GM23338 (cell line): ENCODE results near the gene THAP5. TPM values are rescaled to one million over a fixed set of nuclear protein-coding genes. Genes with fewer than 3 reads are reported as not detected.
"Not testable (repeated sequence)": the region's sequence is repeated elsewhere in the genome, so short reads cannot be mapped to it uniquely, and the experiment has no call there.

ENCODE experiments used
- ATAC-seq: fragments of 200-7000 bp; cut with Tn5 transposase; 3 replicates; pipeline ENCODE4 v1.9.1; 2020
- DNase-seq: peaks from one replicate; pipeline ENCODE4 v3.0.0-alpha.2; 2015; ENCODE audit warnings: low spot score
- H2AFZ ChIP-seq: fragments of 200-600 bp; sonication (generic); 2 replicates; pipeline ENCODE4 v1.8.0; 2016; ENCODE audit warnings: antibody characterized with exemption, mild to moderate bottlenecking, moderate library complexity
- H3F3A ChIP-seq: fragments of 200-600 bp; sonication (generic); replicated peaks from 2 replicates; pipeline ENCODE4 v1.8.0; 2017; ENCODE audit warnings: antibody characterized with exemption, mixed run types, low read depth
- H3K27ac ChIP-seq: fragments of 200-600 bp; sonication (generic); 2 replicates; pipeline ENCODE4 v1.6.1; 2016; ENCODE audit warnings: low read depth
- H3K27me3 ChIP-seq: fragments of 200-600 bp; sonication (generic); 2 replicates; pipeline ENCODE4 v1.8.0; 2016; ENCODE audit warnings: mild to moderate bottlenecking, mixed run types, moderate library complexity; ENCODE audit not compliant: insufficient read depth
- H3K36me3 ChIP-seq: fragments of 200-600 bp; sonication (generic); 2 replicates; pipeline ENCODE4 v1.8.0; 2016; ENCODE audit warnings: mild to moderate bottlenecking; ENCODE audit not compliant: insufficient read depth
- H3K4me1 ChIP-seq: fragments of 200-600 bp; sonication (generic); 2 replicates; pipeline ENCODE4 v1.8.0; 2016; ENCODE audit warnings: mild to moderate bottlenecking, moderate library complexity; ENCODE audit not compliant: insufficient read depth
- H3K4me2 ChIP-seq: fragments of 200-600 bp; sonication (generic); 2 replicates; pipeline ENCODE4 v1.7.1; 2017; ENCODE audit warnings: mixed run types
- H3K4me3 ChIP-seq: fragments of 200-600 bp; sonication (generic); 2 replicates; pipeline ENCODE4 v1.6.1; 2016; ENCODE audit warnings: mixed run types
- H3K79me2 ChIP-seq: fragments of 200-600 bp; sonication (generic); replicated peaks from 2 replicates; pipeline ENCODE4 v1.8.0; 2017; ENCODE audit warnings: mild to moderate bottlenecking; ENCODE audit not compliant: insufficient read depth
- H3K9me2 ChIP-seq: fragments of 200-600 bp; sonication (generic); 2 replicates; pipeline ENCODE4 v1.8.0; 2017; ENCODE audit not compliant: insufficient read depth
- H4K20me1 ChIP-seq: fragments of 200-600 bp; sonication (generic); replicated peaks from 2 replicates; pipeline ENCODE4 v1.8.0; 2017; ENCODE audit warnings: mild to moderate bottlenecking; ENCODE audit not compliant: insufficient read depth
- H3K27ac Mint-ChIP-seq: 2 replicates; pipeline ENCODE4 v1.8.0; 2020; ENCODE audit warnings: inconsistent platforms, mild to moderate bottlenecking, moderate library complexity, mixed read lengths
- H3K27me3 Mint-ChIP-seq: 3 replicates; pipeline ENCODE4 v1.8.0; 2022; ENCODE audit warnings: low read depth, mild to moderate bottlenecking, moderate library complexity, mixed read lengths, inconsistent platforms; ENCODE audit not compliant: insufficient read depth, poor library complexity
- H3K36me3 Mint-ChIP-seq: 3 replicates; pipeline ENCODE4 v1.8.0; 2021; ENCODE audit warnings: low read depth, mild to moderate bottlenecking, inconsistent platforms, moderate library complexity, mixed read lengths
- H3K4me1 Mint-ChIP-seq: 3 replicates; pipeline ENCODE4 v1.8.0; 2020; ENCODE audit warnings: mild to moderate bottlenecking, inconsistent platforms, mixed read lengths
- H3K4me3 Mint-ChIP-seq: 3 replicates; pipeline ENCODE4 v1.8.0; 2021; ENCODE audit warnings: moderate library complexity, mild to moderate bottlenecking, inconsistent platforms, mixed read lengths
- H3K9me3 Mint-ChIP-seq: 3 replicates; pipeline ENCODE4 v1.8.0; 2020; ENCODE audit warnings: moderate library complexity, mild to moderate bottlenecking, inconsistent platforms, mixed read lengths
- ETS1 ChIP-seq: IDR thresholded peaks from 2 replicates; pipeline ENCODE4 v1.6.1; 2016; ENCODE audit warnings: antibody characterized with exemption
- EZH2phosphoT487 ChIP-seq: fragments of 200-600 bp; sonication (generic); IDR thresholded peaks from one replicate; pipeline ENCODE4 v1.8.1; 2018; ENCODE audit warnings: antibody characterized with exemption; ENCODE audit not compliant: unreplicated experiment
- JUNB ChIP-seq: IDR thresholded peaks from one replicate; pipeline ENCODE4 v1.6.1; 2016; ENCODE audit warnings: antibody characterized with exemption; ENCODE audit not compliant: unreplicated experiment
- polyA plus RNA-seq: library from polyadenylated mRNA; unstranded; fragments of >200 nt; fragmentation: Nextera tagmentation; extraction: Ambion mirVana; gene quantifications from 2 replicates; pipeline ENCODE4 v1.2.1, GENCODE V29; 2016
- total RNA-seq: library from RNA; depleted of rRNA; stranded (reverse); fragments of >200 nt; shearing (Covaris generic); gene quantifications from 2 replicates; pipeline ENCODE4 v1.2.3, GENCODE V29; 2014
- TF ChIP-seq, protein P1 (sequence below): fragments of 250-450 bp; sonication (Bioruptor Pico); IDR thresholded peaks from 2 replicates; pipeline ENCODE4 v1.5.0; 2020; ENCODE audit warnings: mild to moderate bottlenecking, moderate library complexity

Gene THAP5
- total and polyA plus RNA-seq, 2 experiments from 2014 or later: 18.2 to 32.3 TPM

GRCh38 chr7:108557191-108557590 is 12.3 kb downstream of the THAP5 start:
- Histone ChIP-seq H2AFZ (no peak overlapping the region), H3K4me2 (no peak overlapping the region), H3K27ac (no peak overlapping the region), H3F3A (no peaks in the 10 kb centered on the region), H3K79me2 (no peaks in the 10 kb centered on the region), H3K4me1 (no peaks in the 10 kb centered on the region), H3K9me2 (no peaks in the 10 kb centered on the region), H3K4me3 (no peak overlapping the region), H3K27me3 (no peaks in the 10 kb centered on the region), H3K36me3 (peaks cover 6% of the 10 kb centered on the region; the same call in 1 of the 2 replicates), H4K20me1 (no peaks in the 10 kb centered on the region)
- Mint-ChIP-seq H3K4me1 (no peaks in the 10 kb centered on the region; the same call in 1 of the 3 replicates), H3K27me3 (peaks cover 4% of the 10 kb centered on the region), H3K36me3 (peaks cover 28% of the 10 kb centered on the region), H3K27ac (no peak overlapping the region), H3K9me3 (peaks cover 27% of the 10 kb centered on the region), H3K4me3 (no peak overlapping the region)
- ATAC-seq (no peak), DNase-seq (no peak)
- no peak for TF ChIP-seq ETS1
- no peak for TF ChIP-seq EZH2phosphoT487
- TF ChIP-seq JUNB: no peak
- TF ChIP-seq, protein P1, sequence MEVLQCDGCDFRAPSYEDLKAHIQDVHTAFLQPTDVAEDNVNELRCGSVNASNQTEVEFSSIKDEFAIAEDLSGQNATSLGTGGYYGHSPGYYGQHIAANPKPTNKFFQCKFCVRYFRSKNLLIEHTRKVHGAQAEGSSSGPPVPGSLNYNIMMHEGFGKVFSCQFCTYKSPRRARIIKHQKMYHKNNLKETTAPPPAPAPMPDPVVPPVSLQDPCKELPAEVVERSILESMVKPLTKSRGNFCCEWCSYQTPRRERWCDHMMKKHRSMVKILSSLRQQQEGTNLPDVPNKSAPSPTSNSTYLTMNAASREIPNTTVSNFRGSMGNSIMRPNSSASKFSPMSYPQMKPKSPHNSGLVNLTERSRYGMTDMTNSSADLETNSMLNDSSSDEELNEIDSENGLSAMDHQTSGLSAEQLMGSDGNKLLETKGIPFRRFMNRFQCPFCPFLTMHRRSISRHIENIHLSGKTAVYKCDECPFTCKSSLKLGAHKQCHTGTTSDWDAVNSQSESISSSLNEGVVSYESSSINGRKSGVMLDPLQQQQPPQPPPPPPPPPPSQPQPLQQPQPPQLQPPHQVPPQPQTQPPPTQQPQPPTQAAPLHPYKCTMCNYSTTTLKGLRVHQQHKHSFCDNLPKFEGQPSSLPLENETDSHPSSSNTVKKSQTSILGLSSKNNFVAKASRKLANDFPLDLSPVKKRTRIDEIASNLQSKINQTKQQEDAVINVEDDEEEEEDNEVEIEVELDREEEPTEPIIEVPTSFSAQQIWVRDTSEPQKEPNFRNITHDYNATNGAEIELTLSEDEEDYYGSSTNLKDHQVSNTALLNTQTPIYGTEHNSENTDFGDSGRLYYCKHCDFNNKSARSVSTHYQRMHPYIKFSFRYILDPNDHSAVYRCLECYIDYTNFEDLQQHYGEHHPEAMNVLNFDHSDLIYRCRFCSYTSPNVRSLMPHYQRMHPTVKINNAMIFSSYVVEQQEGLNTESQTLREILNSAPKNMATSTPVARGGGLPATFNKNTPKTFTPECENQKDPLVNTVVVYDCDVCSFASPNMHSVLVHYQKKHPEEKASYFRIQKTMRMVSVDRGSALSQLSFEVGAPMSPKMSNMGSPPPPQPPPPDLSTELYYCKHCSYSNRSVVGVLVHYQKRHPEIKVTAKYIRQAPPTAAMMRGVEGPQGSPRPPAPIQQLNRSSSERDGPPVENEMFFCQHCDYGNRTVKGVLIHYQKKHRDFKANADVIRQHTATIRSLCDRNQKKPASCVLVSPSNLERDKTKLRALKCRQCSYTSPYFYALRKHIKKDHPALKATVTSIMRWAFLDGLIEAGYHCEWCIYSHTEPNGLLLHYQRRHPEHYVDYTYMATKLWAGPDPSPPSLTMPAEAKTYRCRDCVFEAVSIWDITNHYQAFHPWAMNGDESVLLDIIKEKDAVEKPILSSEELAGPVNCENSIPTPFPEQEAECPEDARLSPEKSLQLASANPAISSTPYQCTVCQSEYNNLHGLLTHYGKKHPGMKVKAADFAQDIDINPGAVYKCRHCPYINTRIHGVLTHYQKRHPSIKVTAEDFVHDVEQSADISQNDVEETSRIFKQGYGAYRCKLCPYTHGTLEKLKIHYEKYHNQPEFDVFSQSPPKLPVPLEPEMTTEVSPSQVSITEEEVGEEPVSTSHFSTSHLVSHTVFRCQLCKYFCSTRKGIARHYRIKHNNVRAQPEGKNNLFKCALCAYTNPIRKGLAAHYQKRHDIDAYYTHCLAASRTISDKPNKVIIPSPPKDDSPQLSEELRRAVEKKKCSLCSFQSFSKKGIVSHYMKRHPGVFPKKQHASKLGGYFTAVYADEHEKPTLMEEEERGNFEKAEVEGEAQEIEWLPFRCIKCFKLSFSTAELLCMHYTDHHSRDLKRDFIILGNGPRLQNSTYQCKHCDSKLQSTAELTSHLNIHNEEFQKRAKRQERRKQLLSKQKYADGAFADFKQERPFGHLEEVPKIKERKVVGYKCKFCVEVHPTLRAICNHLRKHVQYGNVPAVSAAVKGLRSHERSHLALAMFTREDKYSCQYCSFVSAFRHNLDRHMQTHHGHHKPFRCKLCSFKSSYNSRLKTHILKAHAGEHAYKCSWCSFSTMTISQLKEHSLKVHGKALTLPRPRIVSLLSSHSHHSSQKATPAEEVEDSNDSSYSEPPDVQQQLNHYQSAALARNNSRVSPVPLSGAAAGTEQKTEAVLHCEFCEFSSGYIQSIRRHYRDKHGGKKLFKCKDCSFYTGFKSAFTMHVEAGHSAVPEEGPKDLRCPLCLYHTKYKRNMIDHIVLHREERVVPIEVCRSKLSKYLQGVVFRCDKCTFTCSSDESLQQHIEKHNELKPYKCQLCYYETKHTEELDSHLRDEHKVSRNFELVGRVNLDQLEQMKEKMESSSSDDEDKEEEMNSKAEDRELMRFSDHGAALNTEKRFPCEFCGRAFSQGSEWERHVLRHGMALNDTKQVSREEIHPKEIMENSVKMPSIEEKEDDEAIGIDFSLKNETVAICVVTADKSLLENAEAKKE (CRISPR knock-in tag): no peak

- not testable (repeated sequence) for H3K79me2 ChIP-seq, H3K4me2 ChIP-seq, H3K4me3 Mint-ChIP-seq, H3K4me1 ChIP-seq, H3K4me3 ChIP-seq, H3K4me1 Mint-ChIP-seq, H3K9me2 ChIP-seq, H3K27ac Mint-ChIP-seq, H3K36me3 ChIP-seq, H3K27ac ChIP-seq, ATAC-seq, DNase-seq, H2AFZ ChIP-seq, H3F3A ChIP-seq, H3K27me3 Mint-ChIP-seq, H4K20me1 ChIP-seq, H3K27me3 ChIP-seq
- H3K36me3 Mint-ChIP-seq: peaks cover 27% of the 10 kb centered on the region
- peaks cover 27% of the 10 kb centered on the region for H3K9me3 Mint-ChIP-seq
Measured at GRCh38 chr7:108556665-108557064, 12.8 kb downstream of the THAP5 start.

DNA sequence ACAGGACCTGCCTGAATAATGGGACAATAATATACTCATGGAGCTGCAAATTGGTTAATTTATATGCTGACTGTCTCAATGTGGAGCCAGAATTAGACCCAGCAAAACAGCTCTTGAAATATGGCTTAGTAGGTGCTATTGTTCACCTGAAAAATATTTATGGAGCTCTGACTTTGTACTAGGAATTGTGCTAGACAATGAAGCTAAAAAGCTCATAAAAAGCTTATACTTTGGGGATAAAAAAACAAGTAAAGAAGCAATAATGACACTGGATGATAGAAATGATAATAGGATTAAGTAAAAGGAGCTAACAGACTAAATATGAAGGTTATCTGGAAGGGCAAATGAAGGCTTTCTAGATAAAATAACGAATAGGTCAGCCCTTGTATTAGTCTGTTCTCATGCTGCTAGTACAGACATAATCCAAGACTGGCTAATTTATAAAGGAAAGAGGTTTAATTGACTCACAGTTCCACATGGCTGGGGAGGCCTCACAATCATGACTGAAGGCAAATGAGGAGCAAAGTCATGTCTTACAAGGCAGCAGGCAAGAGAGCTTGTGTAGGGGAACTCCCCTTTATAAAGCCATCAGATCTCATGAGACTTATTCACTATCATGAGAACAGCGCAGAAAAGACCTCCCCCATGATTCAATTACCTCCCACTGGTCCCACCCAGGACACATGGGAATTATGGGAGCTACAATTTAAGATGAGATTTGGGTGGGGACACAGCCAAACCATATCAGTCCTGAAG is 21.2 kb downstream of the THAP5 start:
- not testable (repeated sequence) for H3K27me3 ChIP-seq, DNase-seq, H3K36me3 Mint-ChIP-seq, H3K79me2 ChIP-seq, H3K36me3 ChIP-seq, H3K4me1 ChIP-seq, H3K4me3 ChIP-seq, H3F3A ChIP-seq, H3K27ac ChIP-seq, H3K9me3 Mint-ChIP-seq, H3K27ac Mint-ChIP-seq, H3K4me3 Mint-ChIP-seq, H3K4me2 ChIP-seq, H3K4me1 Mint-ChIP-seq, H2AFZ ChIP-seq, ATAC-seq, H3K9me2 ChIP-seq, H3K27me3 Mint-ChIP-seq, H4K20me1 ChIP-seq
